ENCODE results near the gene HYAL1. TPM values are rescaled to one million over a fixed set of nuclear protein-coding genes. Genes with fewer than 3 reads are reported as not detected.

HYAL1 gene
- total and polyA plus RNA-seq, 2 experiments from 2014 or later: 3.3 to 5.0 TPM

DNA sequence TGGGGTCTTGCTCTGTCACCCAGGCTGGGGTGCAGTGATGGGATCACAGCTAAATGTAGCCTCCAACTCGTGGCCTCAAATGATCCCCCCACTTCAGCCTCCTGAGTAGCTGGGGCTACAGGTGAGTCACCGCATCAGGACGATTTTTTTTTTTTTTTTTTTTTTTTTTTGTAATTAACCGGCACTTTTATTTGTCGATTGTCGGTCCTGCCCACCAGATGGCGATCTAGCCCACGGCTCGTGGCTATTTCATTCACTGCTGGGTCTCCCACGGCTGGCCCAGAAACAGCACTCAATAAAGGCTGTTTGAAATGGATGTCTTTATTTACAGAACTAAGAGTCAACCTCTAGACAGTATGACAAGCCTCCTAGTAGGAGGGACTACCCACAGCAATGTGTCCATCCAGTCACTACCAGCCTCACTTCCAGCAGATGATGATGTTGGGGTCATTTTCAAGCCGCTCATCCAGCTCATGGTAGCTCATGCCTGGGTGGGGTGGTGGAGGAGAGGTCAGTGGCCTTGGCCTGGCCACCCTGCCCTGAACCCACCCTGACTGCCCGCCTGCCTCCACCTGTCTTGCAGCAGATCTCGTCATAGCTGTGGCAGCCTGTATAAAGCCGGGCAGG, 43.9 kb upstream of the HYAL1 start:
- peak; percentile 77 to 78 for DNase-seq (ENCODE audit: low read depth in 1 of 2, low spot score in 1 of 2)
- Histone ChIP-seq H3K4me1 (ENCODE audit: low read depth) (peaks cover 11% of the 10 kb centered on the region), H3K27me3 (peaks cover 30% of the 10 kb centered on the region)

DNA sequence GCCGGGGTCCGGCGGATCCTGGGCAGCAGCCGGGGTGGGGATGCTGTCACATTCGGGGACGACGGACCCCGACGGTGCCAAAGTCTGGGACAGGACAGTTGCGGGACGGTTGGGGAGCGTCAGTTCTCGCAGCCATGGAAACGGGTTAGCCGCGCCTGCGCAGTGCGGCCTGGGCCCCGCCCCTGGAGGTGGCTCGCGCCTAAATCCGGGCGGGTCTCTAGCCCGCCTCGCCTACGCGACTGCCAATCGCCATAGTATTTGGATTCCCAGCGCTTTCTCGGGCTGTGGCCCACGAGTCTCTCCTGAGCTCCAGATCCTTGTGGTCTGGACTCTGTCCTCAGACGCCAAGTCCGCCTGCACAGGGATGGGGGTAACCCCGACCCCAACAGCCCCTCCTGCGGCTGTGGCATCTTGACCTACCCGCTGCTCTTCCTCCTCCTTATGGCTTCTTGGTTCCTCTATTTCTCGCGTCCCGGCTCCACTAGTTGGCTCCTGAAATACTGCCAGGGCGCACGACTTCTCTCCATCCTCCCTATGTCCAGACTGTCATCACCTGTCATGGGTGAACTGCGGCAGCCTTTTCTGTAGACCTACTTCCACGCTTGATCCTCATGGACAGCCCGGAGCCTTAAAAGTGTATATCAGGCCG, 42.3 kb upstream of the HYAL1 start, which contains the start of gene ZMYND10:
TSS of gene ZMYND10 (minus strand) at position 147 of the 649 bp plus-strand sequence. CDS start 153 bp downstream, outside the sequence.
- TF ChIP-seq, protein P1, sequence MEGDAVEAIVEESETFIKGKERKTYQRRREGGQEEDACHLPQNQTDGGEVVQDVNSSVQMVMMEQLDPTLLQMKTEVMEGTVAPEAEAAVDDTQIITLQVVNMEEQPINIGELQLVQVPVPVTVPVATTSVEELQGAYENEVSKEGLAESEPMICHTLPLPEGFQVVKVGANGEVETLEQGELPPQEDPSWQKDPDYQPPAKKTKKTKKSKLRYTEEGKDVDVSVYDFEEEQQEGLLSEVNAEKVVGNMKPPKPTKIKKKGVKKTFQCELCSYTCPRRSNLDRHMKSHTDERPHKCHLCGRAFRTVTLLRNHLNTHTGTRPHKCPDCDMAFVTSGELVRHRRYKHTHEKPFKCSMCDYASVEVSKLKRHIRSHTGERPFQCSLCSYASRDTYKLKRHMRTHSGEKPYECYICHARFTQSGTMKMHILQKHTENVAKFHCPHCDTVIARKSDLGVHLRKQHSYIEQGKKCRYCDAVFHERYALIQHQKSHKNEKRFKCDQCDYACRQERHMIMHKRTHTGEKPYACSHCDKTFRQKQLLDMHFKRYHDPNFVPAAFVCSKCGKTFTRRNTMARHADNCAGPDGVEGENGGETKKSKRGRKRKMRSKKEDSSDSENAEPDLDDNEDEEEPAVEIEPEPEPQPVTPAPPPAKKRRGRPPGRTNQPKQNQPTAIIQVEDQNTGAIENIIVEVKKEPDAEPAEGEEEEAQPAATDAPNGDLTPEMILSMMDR (IDR thresholded peaks at IDR 0.05; ENCODE audit: low read depth, low read length): no peak
- Histone ChIP-seq H3K36me3 (no peaks in the 10 kb centered on the region), H3K4me1 (ENCODE audit: low read depth) (peaks cover 8% of the 10 kb centered on the region), H3K4me3 (peak within 1 kb of the TSS; percentile 42), H3K27me3 (peaks cover 46% of the 10 kb centered on the region), H3K9me3 (ENCODE audit: low read depth) (no peaks in the 10 kb centered on the region), H3K27ac (no peak within 1 kb of the TSS)
- peak; percentile 63 to 68 for DNase-seq (ENCODE audit: low read depth in 1 of 2, low spot score in 1 of 2)

More for the DNA sequence above, 43.9 kb upstream of the HYAL1 start:
- Histone ChIP-seq H3K27ac (no peak overlapping the region), H3K9me3 (ENCODE audit: low read depth) (no peaks in the 10 kb centered on the region), H3K4me3 (no peak overlapping the region), H3K36me3 (no peaks in the 10 kb centered on the region)
- TF ChIP-seq, protein P1 (IDR thresholded peaks at IDR 0.05; ENCODE audit: low read depth, low read length): peak; percentile 64

DNA sequence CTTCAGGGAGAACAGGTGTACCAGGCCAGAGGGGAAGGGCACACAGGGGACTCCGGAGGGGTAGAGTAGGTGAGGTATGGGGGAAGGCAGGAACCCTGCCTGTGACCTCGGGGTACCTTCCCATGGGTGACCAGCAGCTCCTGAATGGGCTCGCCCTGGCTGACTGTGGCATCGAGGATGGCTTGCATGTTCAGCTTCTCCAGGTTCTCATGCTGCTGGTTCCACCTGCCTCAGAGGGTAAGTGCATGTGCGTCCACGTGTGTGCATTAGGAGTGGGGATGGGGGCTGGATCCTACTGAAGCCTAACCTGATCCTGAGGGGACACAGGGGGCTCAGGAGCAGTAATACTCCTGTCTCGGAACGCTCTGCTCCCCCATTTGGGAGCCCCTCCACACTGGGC, 41.6 kb upstream of the HYAL1 start:
- no peak overlapping the region for H3K27ac ChIP-seq
- TF ChIP-seq, protein P1 (IDR thresholded peaks at IDR 0.05; ENCODE audit: low read depth, low read length): no peak
- H3K4me1 ChIP-seq (ENCODE audit: low read depth): peaks cover 4% of the 10 kb centered on the region
- H3K4me3 ChIP-seq: peak overlapping the region; percentile 42
- no peaks in the 10 kb centered on the region for H3K9me3 ChIP-seq (ENCODE audit: low read depth)
- no peaks in the 10 kb centered on the region for H3K36me3 ChIP-seq
- peaks cover 53% of the 10 kb centered on the region for H3K27me3 ChIP-seq
- DNase-seq (ENCODE audit: low read depth in 1 of 2, low spot score in 1 of 2): no peak

DNA sequence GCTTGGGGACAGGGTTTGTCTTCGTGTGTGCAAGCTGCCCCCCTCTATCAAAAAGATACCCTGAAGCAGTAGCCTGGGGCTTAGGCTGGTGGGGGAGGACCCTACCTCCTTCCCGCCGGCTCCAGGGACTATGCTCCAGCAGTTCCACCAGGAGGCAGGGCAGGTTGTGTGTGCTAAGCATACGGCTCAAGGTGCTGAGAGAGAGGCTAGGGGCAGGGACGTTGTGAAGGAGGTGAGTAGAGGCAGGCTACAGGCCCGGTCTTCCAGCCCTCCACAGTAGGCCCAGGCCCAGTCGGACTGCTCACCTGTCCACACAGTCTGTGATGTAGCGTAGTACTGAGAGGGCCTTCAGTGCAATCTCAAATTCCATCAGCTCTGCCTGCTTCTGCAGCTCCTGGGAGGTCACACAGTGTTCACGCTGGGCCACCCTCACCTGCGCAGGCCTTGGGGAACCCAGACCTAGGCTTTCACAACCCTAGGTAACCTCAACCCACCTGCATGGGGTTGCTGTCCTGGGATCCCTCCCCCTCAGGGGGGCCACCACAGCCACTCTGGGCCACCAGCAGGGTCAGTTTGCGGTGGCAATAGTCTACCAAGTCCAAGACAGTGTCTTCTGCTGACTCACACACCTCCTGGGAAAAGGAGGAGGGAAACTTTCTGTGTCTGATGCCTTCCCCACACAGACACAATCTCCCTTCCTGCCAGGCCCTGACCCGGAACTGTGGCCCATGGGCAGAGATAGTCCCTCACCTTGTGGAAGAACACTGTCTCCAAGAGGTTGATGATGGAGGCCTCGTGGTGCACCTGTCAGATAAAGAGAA, 39.6 kb upstream of the HYAL1 start:
- H3K27ac ChIP-seq: no peak overlapping the region
- no peak for DNase-seq (ENCODE audit: low read depth in 1 of 2, low spot score in 1 of 2)
- H3K36me3 ChIP-seq: no peaks in the 10 kb centered on the region
- H3K9me3 ChIP-seq (ENCODE audit: low read depth): no peaks in the 10 kb centered on the region
- H3K4me1 ChIP-seq (ENCODE audit: low read depth): peaks cover 8% of the 10 kb centered on the region
- TF ChIP-seq, protein P1 (IDR thresholded peaks at IDR 0.05; ENCODE audit: low read depth, low read length): no peak
- peaks cover 61% of the 10 kb centered on the region for H3K27me3 ChIP-seq
- no peak overlapping the region for H3K4me3 ChIP-seq

DNA sequence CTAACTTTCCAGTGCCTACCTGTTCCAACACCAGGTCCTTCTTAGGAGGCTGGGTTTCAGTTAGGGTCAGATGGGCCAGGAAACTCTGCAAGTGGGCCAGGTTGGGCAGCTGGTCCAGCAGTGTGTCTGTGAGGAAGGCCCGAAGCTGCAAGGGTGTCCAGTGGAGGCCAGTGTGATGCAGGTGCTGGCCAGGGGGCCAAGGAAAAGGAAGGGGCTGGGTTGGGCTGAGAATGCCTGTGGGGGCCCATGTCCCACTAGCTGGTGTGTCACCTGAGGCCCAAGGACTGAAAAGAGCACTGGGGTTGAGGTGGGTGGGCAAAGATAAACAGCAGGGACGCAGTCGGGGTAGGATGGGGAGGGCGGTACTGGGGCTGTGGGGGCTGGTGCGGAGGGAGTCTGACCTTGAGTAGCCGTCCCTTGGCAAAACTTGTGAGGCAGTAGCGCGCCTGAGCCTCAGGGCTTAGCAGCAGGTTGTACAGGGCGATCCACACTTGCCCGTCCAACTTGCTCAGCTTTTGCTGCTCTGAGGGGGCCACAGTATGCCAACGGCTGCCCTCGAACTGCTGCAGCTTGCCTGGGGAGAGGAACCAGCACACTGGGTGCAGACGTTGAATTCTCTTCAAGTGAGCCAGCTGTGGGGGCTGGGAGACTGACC, 38.7 kb upstream of the HYAL1 start:
- Histone ChIP-seq H3K36me3 (no peaks in the 10 kb centered on the region), H3K9me3 (ENCODE audit: low read depth) (no peaks in the 10 kb centered on the region), H3K4me3 (no peak overlapping the region), H3K4me1 (ENCODE audit: low read depth) (peaks cover 11% of the 10 kb centered on the region), H3K27ac (no peak overlapping the region), H3K27me3 (peaks cover 61% of the 10 kb centered on the region)
- TF ChIP-seq, protein P1 (IDR thresholded peaks at IDR 0.05; ENCODE audit: low read depth, low read length): no peak
- no peak for DNase-seq (ENCODE audit: low read depth in 1 of 2, low spot score in 1 of 2)

Data from cardiac muscle cell (in vitro differentiated cells and primary cell).